HG02642 (cell line): ENCODE measurements around the gene PRSS56.

ENCODE experiments used
- ATAC-seq: cut with Tn5 transposase; IDR thresholded peaks from one replicate; pipeline ENCODE4 v1.9.1; 2021; ENCODE audit warnings: mild to moderate bottlenecking; ENCODE audit not compliant: unreplicated experiment, poor library complexity

Gene PRSS56

GRCh38 chr2:232485757-232486557 lies 34.2 kb upstream of the PRSS56 start:
- ATAC-seq, result no peak

- no peak for ATAC-seq
These were observed 33.4 kb upstream of the PRSS56 start for GRCh38 chr2:232486558-232487384.

GRCh38 chr2:232487385-232488096 lies 32.6 kb upstream of the PRSS56 start, which contains the start of gene ECEL1:
TSS of gene ECEL1 (minus strand) at chr2:232487834. CDS start at chr2:232486653, 1,181 bp downstream.
- ATAC-seq, result no peak

GRCh38 chr2:232488097-232488711 lies 32.0 kb upstream of the PRSS56 start:
- no peak for ATAC-seq

GRCh38 chr2:232488721-232489300 lies 31.4 kb upstream of the PRSS56 start:
- ATAC-seq, result no peak

GRCh38 chr2:232489516-232490220 lies 30.5 kb upstream of the PRSS56 start:
- no peak for ATAC-seq

GRCh38 chr2:232490221-232491138 lies 29.7 kb upstream of the PRSS56 start:
- no peak for ATAC-seq

GRCh38 chr2:232491139-232491780 lies 28.9 kb upstream of the PRSS56 start:
- no peak for ATAC-seq

GRCh38 chr2:232492236-232492848 lies 27.8 kb upstream of the PRSS56 start:
- ATAC-seq, result no peak

- no peak for ATAC-seq
These were observed 27.1 kb upstream of the PRSS56 start for GRCh38 chr2:232492963-232493700.

GRCh38 chr2:232493701-232494474 lies 26.3 kb upstream of the PRSS56 start:
- ATAC-seq, result no peak

GRCh38 chr2:232494542-232494941 lies 25.6 kb upstream of the PRSS56 start:
- no peak for ATAC-seq

GRCh38 chr2:232495292-232495691 lies 24.9 kb upstream of the PRSS56 start:
- ATAC-seq, result no peak

GRCh38 chr2:232496501-232497270 lies 23.5 kb upstream of the PRSS56 start:
- ATAC-seq, result no peak

- ATAC-seq, result no peak
These were observed 22.8 kb upstream of the PRSS56 start for GRCh38 chr2:232497348-232497747.
